ENCODE measurements around the gene SLC30A5.

The SLC30A5 gene

DNA sequence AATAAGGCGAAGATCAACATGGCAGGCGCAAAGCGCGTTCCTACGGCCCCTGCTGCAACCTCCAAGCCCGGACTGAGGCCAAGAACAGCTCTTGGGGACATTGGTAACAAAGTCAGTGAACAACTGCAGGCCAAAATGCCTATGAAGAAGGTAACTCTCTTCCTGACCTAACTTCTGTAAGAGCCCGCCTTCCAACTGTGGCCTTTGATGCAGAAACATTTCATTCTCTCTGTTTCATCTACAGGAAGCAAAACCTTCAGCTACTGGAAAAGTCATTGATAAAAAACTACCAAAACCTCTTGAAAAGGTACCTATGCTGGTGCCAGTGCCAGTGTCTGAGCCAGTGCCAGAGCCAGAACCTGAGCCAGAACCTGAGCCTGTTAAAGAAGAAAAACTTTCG, 74.1 kb downstream of the SLC30A5 start:
- DNase-seq, result no peak

DNA sequence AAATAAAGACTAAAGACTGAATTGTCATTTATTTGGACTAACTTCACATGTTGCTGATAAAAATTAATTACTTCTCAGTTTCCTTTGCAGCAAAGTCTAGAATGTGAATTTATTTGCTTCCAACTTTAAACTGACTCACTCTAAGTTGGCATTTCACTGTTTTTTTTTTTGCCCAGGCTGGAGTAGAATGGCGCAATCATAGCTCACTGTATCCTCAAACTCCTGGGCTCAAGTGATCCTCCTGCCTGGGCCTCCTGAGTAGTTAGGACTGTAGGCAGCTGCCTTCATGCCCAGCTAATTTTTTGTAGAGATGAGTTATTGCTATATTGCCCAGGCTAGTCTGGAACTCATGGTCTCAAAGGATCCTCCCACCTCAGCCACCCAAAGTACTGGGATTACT, 76.7 kb downstream of the SLC30A5 start:
- no peak for DNase-seq

DNA sequence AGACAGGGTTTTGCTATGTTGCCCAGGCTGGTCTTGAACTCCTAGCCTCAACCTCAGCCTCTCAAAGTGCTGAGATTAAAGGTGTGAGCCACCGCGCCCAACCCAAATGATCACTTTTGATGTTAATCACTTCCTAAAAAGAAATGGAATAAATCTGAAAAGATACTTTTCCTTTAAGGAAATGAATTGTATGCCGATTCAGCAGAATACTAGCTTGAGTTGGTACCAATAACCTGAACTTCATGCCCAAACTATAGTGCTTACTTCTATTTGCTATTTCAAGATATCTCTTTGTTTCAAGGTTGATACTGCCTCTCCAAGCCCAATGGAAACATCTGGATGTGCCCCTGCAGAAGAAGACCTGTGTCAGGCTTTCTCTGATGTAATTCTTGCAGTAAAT, 77.2 kb downstream of the SLC30A5 start:
- DNase-seq, result no peak

All from NCI-H2029 (cell line).